ENCODE measurements around the gene WWC1.

Gene WWC1

GRCh38 chr5:168494057-168494555 is 202.7 kb downstream of the WWC1 start:
- no peak for DNase-seq (ENCODE audit: low read depth)

DNA sequence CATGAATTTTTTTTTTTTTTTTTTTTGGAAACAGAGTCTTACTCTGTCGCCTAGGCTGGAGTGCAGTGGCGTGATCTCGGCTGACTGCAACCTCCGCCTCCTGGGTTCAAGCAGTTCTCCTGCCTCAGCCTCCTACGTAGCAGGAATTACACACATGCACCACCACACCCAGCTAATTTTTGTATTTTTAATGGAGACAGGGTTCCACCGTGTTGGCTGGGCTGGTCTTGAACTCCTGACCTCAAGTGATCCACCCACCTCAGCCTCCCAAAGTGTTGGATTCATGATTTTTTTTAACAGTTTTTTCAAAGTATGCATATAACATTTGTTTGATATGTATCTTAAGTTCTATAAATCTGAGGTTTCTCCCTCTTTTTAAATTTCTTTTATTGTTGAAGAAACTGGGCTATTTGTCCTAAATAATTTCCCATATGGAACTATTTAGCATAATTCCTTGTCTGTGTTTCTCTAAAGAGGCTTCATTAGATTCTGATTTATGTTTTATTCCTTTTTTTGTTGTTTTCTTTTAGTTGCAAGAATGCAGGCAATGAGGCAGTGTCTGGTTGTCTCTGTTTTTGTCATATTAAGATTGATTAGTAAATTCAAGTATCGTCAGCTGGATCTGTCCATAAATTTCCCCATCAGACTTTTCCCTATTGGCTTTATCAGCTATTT is 211.3 kb downstream of the WWC1 start:
- DNase-seq (ENCODE audit: low read depth) = no peak

DNA sequence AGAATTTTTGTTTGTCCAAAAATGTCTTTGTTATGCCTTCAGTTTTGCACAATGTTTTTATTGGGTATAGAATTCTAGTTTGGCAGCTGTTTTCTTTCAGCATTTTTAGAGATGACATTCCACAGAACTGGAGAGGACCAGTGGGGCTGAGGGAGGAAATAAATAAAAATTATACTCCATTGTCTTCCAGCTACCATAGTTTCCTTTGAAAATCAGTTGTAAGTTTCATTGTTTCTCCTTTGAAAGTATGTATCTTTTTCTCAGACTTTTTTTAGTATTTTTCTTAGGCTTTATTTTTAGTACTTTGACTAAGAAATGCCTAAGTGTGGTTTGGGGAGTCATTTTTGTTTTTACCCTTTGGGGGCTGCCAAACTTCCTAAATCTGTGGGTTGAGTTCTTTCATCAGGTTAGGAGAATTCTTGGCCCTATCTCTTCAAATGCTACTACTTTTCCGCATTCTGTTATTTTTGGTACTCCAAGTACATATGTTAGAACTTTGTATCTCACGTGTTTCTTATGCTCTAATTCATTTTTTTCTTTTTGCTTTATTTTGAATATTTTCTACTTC is 222.5 kb downstream of the WWC1 start:
- no peak for DNase-seq (ENCODE audit: low read depth)
